Nephron (organoid): ENCODE data around the gene AP2A1.

ENCODE experiments used
- H3K27ac Mint-ChIP-seq, 3 experiments: 2 replicates each; pipeline ENCODE4 v1.8.0; 2020; ENCODE audit warnings: mixed read lengths in 3 of 3, mild to moderate bottlenecking in 2 of 3, moderate library complexity in 1 of 3
- H3K27me3 Mint-ChIP-seq: 2 replicates; pipeline ENCODE4 v1.8.0; 2021; ENCODE audit warnings: low read depth, mild to moderate bottlenecking, moderate library complexity, mixed read lengths
- H3K36me3 Mint-ChIP-seq: 2 replicates; pipeline ENCODE4 v1.8.0; 2020; ENCODE audit warnings: low read depth, mixed read lengths
- H3K4me1 Mint-ChIP-seq: 2 replicates; pipeline ENCODE4 v1.8.0; 2020; ENCODE audit warnings: mixed read lengths
- H3K4me3 Mint-ChIP-seq, 3 experiments: 2 replicates each; pipeline ENCODE4 v1.8.0; 2020; ENCODE audit warnings: mild to moderate bottlenecking in 3 of 3, mixed read lengths in 3 of 3, moderate library complexity in 2 of 3
- H3K9me3 Mint-ChIP-seq: 2 replicates; pipeline ENCODE4 v1.8.0; 2020; ENCODE audit warnings: mixed read lengths
- TF ChIP-seq, protein P1 (sequence below), 3 experiments: fragments of 200-600 bp; sonication (generic); IDR thresholded peaks; one replicate each; pipeline ENCODE4 v1.5.0; 2021; ENCODE audit warnings: antibody characterized with exemption in 3 of 3; ENCODE audit not compliant: unreplicated experiment in 3 of 3

Gene AP2A1

DNA sequence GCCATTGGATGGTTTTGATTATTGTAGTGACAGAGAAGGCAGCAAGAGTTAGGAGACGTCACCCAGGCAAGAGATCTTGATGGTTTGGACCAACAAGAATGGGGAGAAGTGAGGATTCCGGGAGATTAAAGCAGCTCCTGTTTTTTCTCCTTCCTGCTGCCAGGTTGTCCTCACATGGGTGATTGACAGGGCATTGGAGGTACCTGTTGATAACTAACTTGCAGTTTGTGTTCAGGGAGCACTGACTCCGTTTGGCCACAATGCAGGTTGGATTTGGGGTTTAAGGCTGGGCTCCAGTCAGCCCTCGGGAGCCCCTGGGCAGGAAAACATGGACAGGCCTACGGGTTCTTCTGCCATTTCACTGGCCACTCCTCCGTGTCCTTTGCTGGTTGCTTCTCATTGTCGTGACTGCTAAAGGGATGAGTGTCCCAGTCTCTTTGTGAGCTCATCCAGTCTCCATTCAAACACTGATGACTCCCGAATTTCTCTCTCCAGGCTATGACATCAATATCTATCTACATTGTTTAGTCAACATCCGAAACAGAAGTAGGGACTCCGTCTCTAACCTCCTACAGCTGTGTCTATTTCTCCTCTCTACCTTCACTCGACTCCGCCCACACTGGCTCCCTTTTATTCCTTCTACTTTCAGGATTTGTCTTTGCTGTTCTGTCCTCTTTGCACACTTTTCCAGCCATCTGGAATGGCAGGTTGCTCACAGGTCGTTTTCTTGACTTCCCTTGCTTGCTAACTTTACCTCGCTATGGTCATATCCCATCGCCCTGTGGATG is 82.8 kb downstream of the AP2A1 start:
- Mint-ChIP-seq H3K36me3 (peaks cover 35% of the 10 kb centered on the region), H3K4me3 (peak overlapping the region; percentile 89 to 94 (median 91)), H3K9me3 (peaks cover 15% of the 10 kb centered on the region), H3K4me1 (peaks cover 23% of the 10 kb centered on the region), H3K27ac (peak overlapping the region; percentile 96 to 99 (median 99)), H3K27me3 (no peaks in the 10 kb centered on the region)
- TF ChIP-seq, protein P1, sequence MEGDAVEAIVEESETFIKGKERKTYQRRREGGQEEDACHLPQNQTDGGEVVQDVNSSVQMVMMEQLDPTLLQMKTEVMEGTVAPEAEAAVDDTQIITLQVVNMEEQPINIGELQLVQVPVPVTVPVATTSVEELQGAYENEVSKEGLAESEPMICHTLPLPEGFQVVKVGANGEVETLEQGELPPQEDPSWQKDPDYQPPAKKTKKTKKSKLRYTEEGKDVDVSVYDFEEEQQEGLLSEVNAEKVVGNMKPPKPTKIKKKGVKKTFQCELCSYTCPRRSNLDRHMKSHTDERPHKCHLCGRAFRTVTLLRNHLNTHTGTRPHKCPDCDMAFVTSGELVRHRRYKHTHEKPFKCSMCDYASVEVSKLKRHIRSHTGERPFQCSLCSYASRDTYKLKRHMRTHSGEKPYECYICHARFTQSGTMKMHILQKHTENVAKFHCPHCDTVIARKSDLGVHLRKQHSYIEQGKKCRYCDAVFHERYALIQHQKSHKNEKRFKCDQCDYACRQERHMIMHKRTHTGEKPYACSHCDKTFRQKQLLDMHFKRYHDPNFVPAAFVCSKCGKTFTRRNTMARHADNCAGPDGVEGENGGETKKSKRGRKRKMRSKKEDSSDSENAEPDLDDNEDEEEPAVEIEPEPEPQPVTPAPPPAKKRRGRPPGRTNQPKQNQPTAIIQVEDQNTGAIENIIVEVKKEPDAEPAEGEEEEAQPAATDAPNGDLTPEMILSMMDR (IDR thresholded peaks at IDR 0.05; ENCODE audit: unreplicated experiment in 3 of 3) = no peak

DNA sequence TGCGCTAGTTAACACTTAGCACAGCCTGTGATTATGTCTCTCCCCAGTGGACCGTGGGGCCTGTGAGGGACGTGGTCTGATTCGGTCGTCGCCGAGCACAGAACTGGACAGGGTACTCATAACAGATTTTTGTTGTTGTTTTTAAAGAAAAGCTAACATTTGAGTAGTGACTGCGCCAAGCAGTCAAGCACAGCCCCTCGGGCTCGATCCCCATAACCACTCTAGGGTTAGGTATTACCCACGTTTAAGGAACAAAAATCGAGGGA is 83.4 kb downstream of the AP2A1 start:
- peak overlapping the region; percentile 89 to 94 (median 91) for H3K4me3 Mint-ChIP-seq
- H3K9me3 Mint-ChIP-seq = peaks cover 15% of the 10 kb centered on the region
- peaks cover 35% of the 10 kb centered on the region for H3K36me3 Mint-ChIP-seq
- H3K4me1 Mint-ChIP-seq = peaks cover 23% of the 10 kb centered on the region
- TF ChIP-seq, protein P1 (IDR thresholded peaks at IDR 0.05; ENCODE audit: unreplicated experiment in 3 of 3) = no peak
- peak overlapping the region; percentile 96 to 99 (median 99) for H3K27ac Mint-ChIP-seq
- no peaks in the 10 kb centered on the region for H3K27me3 Mint-ChIP-seq

DNA sequence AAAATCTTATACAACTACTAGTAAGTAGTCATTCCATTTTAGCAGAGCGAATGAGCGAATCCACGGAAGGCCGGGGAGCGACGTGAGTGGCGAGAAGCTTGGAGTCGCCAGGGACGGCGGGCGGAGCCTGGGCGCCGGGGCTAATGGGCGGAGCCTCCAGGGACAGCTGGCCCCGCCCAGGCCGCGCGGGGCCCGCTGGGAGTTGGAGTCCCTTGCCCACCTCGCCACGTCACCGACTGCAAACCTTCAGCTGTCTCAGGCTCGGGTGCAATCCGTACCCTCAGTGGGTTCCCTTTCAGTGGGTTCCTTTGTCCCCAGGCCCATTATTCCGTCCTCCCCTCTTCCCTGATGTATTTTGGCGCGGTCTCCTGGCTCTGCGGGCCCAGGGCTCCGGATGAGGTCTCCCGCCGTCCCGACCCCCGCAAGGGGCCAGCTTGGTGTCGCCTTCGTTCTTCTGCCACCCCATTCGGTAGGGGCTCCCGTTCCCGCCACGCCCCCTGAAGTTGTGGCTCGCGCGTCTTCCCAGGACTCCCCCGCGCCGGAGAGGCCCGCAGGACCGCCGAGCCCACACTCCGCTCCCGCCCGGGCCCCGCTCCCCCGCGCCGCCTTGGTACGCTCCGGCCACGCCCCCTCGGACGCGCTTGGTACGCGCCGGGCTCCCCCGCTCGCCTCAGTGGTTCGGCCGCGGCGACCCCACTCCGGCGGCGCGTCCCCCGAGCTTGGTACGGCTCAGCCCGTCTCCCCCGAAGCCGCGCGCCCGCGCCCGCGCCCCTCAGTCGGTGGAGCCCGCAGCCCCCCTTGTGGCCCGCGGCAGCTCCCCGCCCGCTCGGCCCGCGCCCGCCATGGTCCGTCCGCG is 83.9 kb downstream of the AP2A1 start, which contains the start of gene PTOV1:
Gene PTOV1 (plus strand): TSS at position 673 of the 856 bp plus-strand sequence.
- H3K4me1 Mint-ChIP-seq = peaks cover 23% of the 10 kb centered on the region
- H3K27ac Mint-ChIP-seq = peak within 1 kb of the TSS; percentile 96 to 99 (median 99)
- H3K4me3 Mint-ChIP-seq = peak within 1 kb of the TSS; percentile 91 to 97 (median 94)
- peaks cover 15% of the 10 kb centered on the region for H3K9me3 Mint-ChIP-seq
- peaks cover 40% of the 10 kb centered on the region for H3K36me3 Mint-ChIP-seq
- H3K27me3 Mint-ChIP-seq = no peaks in the 10 kb centered on the region
- TF ChIP-seq, protein P1 (IDR thresholded peaks at IDR 0.05; ENCODE audit: unreplicated experiment in 3 of 3) = no peak

DNA sequence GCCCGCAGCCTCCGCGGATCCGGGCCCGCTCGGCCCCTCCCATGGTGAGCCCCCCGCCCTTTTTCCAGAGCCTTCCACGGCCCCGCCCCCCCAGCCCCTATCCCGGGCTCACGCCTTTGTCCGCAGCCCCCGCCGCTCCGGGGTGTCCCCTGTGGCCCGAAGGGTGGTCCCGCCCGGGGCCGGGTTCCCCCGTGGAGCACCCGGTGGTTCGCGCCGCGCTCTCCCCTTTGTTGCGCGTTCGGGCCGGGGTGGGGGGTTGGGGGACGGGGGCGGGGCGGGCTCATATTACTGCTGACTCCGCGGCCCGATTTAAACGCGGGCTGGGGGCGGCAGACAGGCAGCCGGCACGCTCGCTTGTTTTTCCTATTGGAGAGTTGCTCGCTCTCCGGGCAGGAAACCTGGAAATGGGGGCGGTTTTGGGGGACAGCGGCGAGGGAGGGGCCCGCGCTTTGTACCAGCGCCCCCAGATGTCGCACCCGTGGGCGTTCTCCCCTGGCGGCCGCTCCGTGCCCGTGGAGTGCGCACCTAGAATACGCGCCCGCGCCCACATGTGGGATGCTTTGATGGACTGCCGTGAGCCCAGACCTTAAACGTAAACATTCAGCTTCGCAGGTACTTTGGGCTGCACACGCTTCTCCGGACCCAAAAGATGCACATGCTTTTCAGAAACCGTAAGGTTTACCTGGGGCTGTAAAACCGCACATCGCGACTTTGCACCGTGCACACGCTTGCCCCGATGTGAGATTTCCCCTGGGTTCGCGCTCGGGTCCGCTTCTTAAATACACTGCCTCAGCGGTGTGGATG is 84.9 kb downstream of the AP2A1 start:
- Mint-ChIP-seq H3K27ac (peak overlapping the region; percentile 83 to 93 (median 88)), H3K4me1 (peaks cover 23% of the 10 kb centered on the region), H3K4me3 (peak overlapping the region; percentile 85 to 97 (median 94)), H3K36me3 (peaks cover 40% of the 10 kb centered on the region), H3K27me3 (no peaks in the 10 kb centered on the region), H3K9me3 (peaks cover 15% of the 10 kb centered on the region)
- TF ChIP-seq, protein P1 (IDR thresholded peaks at IDR 0.05; ENCODE audit: unreplicated experiment in 3 of 3) = no peak

DNA sequence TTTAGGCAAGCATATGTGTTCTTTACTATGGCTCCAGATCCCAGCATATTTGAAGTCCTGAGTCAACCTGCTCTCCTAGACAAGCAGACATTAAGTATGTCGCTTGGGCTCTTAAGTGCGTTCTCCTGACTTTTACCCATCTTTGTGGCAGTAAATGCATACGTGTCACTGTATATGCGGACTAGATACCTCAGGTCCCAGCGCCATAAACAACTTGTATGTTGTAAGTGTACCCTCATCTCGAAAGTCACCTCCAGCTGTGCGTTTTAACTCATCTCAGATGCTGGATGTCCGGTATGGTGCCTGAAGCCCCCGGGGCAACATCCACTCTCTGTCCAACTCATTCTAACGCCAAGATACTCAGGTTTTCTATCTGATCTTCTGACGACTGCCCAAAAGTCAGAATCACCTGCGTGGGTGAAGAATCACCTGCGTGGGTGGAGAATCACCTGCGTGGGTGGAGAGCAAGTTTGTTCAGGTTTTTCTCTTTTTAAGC is 85.9 kb downstream of the AP2A1 start:
- Mint-ChIP-seq H3K27me3 (no peaks in the 10 kb centered on the region), H3K9me3 (peaks cover 13% of the 10 kb centered on the region), H3K27ac (peak overlapping the region; percentile 83 to 93 (median 88)), H3K4me3 (peak overlapping the region; percentile 85 to 97 (median 94)), H3K4me1 (peaks cover 23% of the 10 kb centered on the region), H3K36me3 (peaks cover 39% of the 10 kb centered on the region)
- TF ChIP-seq, protein P1 (IDR thresholded peaks at IDR 0.05; ENCODE audit: unreplicated experiment in 3 of 3) = no peak
